CD4-positive, alpha-beta T cell treated with Interleukin-6 for 4 hours (primary cell): ENCODE measurements around the gene SPRN.
"Not testable (repeated sequence)": the region's sequence is repeated elsewhere in the genome, so short reads cannot be mapped to it uniquely, and the experiment has no call there.

Source experiments
- DNase-seq: peaks from one replicate; pipeline ENCODE4 v3.0.0-alpha.2; 2020; ENCODE audit warnings: mixed read lengths

The SPRN gene

DNA sequence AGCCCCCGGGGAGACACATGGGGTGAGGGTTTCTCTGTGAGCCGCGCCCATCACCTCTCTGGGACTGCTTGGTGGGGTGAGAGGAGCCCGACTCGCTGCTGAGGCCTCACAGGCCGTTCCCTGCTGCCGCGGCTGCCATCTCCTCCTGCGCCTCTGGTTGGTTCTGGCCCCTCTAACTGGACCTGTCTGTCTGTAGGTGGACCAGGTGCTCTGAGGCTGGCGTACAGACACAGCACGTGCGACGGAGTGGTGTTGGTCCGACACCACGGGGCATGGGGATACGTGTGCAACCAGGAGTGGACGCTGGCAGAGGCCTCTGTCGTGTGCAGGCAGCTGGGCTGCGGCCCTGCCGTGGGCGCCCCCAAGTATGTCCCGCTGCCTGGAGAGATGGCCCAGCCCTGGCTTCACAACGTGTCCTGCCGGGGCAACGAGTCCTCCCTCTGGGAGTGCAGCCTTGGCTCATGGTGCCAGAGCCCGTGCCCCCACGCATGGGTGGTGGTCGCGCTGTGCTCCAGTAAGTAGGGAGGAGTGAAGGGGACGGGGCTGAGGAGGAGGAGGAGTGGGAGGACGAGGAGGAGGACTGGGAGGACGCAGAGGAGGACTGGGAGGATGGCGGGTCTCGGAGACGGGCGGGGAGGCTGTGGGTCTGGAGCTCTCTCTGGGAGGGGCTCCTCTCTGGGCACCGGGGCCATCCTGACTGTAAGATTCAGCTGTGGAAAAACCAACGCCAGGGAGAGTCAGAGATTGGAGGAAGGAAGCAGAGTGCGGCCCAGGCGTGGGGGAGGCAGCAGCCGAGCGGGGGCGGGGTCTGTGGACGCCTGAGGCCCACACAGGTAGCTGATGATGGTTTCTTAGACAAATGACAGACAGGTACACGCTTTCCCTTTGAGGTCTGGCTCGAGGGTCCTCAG lies 31.9 kb upstream of the SPRN start:
- no peak for DNase-seq

DNA sequence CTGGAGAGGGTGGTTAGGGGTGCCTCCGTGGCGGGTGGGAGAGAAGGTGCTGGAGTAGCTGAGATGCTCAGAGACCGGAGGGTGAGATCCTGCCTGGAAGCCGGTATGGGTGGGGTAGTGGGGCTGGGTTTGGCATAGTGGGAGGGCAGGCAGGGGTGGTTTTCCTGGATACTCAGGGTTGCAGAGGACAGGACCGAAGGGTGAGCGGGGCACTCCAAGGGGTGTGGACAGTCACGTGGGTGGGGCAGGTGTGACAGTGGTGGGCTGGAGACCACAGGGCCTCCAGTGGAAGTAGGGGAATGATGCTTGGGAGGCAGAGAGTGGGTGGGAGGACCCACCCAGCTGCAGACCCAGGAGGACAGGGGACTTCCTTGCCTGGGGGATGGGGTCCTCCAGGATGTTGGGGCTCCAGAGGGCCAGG lies 31.2 kb upstream of the SPRN start:
- no peak for DNase-seq

DNA sequence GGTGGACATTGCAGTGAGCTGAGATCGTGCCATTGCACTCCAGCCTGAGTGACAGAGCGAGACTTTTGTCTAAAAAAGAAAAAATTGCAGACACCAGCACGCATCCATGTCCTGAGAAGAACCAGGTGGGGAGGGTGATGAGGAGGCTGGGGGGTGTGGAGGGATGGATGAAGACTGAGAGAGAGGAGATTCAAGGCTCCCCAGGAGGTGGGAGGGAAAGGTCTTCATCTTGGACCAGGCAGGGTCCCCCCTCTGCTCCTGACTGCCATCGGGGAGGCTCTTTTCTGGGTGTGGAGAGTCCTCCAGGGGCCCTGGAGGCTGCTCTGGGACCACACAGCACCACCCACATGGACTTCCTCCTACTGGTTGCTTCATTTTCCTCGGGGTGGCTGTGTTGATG lies 30.8 kb upstream of the SPRN start:
- DNase-seq: no peak

DNA sequence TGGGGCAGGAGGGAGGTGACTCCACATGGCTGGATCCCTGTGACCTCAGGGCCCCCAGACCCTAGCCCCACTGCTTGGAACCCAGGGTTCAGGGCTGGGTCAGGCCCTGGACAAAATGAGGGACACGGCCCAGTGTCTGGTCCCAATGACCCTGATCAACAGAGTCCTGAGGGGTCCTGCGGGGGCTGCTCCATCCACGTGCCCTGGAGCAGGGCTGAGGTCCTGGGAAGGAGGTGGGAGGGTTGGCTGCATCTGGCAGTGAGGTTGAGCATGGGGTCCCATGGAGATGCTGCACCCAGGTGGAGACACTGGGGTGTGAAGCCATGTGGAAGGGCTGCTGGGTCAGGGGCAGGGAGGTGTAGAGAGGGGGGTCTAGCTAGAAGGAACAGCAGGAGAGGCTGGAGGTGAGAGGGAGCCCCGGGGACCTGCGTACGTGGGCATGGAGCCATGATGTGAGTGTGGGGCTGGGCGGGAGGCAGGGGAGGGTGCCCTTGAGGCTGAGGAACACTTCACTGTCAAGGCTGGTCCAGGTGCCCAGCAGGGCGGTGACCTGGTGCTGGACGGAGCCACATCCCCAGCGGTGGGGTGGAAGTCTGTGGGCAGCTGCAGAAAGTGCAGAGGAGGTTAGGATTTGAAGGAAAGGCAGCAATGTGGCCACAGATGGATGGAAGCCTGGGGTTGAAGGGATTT lies 29.9 kb upstream of the SPRN start:
- no peak for DNase-seq

DNA sequence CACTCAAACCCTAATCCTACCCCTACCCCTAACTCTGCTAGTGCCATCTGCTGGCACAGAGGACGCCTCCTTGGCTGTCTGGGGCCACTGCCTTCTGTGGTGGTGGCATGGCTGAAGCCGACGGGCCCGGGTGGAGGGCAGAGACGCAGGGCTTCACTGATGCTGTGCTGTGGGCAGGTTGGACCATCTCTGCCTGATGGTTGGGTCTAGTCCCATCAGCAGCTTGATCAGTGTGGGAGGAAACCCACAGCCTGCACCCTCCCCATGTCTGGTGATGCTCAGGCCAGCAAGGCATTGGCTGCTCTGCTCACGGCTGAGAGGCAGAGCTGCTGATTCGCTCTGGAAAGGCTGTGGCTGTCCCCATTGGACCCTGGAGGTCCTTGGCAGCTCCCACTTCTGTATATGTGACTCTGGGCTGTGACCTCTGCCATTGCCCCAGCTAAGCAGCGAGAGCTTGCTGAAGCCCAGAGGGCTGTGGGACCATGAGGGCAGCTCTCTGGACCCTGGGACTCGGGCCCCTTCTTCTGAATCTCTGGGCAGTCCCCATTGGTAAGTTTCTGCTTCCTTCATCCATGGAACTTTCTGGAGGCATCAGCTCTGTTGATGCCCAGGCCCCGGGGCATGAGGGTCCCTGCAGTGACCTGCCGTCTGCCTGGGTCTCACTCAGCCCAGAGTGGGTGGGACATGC lies 29.2 kb upstream of the SPRN start, which contains the start of gene SCART1:
TSS of gene SCART1 (plus strand) at position 430 of the 688 bp plus-strand sequence. CDS start at position 483, 53 bp downstream.
- no peak for DNase-seq

DNA sequence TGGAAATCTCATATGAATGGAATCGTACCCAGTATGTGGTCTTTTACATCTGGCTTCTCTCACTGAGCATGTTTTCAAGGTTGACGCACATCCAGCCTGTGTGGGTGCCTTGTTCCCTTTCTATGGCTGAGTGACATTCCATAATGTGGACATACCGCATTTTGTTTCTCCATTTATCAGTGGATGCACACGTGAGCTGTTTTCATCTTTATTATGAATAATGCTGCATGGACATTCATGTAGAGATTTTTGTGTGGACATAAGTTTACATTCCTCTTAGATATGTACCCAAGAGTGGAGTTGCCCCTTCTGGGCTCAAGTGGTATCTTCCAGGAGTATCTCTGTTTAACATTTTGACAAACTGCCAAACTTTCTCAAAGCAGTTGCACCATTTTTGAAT lies 28.0 kb upstream of the SPRN start:
- DNase-seq: no peak

DNA sequence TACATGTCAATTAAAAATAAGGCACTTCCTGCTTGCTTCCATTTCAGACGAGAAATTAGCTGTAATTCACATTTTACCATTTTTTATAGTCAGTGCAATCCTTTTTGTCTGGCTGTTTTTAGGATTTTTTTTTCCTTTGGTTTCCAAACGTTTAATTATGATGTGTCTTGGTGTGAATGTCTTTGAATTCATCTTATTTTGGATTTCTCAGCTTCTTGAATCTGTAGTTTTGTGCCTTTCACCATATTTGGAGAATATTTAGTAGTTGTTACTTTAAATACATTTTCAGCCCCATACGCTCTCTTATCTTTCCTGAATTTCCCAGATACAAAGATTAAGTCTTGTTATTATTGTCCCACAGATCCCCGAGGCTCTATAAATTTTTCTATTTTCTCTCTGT lies 26.9 kb upstream of the SPRN start:
- no peak for DNase-seq

DNA sequence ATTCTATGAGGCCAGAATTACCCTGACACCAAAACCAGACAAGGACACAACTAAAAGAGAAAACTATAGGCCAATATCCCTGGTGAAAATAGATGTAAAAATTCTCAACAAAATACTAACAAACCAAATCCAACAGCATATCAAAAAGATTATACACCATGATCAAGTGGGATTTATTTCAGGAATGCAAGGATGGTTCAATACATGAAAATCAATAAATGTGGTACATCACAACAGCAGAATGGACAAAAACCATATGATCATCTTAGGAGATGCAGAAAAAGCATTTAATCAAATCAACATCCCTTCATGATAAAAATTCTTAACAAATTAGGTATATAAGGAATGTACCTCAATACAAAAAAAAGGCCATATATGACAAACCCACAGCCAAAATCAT lies 23.7 kb upstream of the SPRN start:
- no peak for DNase-seq

DNA sequence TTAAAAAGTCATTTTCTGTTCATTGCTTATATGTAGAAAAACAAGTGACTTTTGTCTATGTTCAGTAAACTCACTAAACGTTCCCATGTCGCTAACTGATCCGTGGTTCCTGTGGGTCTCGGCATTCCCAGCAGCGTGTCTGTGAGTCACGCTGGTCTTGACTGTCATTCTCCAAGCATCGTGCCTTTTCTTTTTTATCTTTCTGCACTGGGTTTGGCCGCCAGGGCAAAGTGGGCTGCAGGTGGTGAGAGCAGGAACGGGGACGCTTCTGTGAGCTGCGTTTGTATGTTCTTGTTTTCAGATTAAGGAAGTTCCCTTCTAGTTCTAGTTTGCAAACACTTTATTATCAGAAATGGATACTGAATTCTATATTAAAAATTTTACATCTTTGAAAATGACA lies 22.6 kb upstream of the SPRN start:
- DNase-seq: no peak

DNA sequence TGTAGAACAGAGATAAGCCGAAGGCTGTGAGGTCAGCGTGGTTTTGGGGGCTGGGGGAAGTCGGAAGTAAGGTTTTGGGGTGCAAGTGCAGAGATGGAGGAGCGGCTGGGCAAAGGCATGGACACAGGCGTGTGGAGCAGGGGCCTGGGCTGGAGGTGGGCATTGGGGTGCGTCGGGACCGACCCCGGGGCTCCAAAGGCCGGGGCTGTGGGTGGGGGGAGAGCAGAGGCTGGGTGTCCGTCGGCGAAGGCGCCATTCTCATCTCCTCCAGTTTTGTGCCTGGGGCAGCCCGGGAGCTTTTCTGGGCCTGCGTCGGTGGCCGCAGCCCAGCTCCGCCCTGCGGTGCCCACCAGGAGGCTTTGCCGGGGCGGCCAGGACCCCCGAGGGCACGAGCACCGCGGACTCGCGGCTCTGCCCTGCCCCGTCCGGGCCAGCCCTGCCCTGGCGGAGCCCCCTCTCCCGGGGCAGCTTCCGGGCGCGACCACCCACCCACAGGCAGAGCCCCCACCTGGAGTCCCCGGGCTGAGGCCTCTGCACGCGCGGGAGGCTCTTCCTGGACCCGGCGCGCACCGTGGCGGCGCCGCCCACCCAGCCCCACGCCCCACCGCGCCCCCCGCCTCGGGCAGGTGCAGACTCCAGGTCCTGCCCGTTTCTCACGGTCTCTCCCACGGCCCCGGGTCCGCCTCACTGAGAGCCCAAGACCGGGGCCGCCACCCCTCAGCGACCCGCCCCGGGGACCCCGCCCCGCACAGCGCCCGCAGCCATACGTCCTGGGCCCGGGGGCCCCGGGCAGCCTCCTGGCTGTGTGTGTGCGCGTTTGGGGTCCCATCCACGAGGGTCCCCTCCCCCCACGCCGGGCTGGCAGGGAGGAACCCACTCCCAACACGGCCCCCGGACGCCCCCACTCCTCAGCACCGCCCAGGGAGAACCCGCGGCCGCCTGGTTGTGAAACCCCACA lies 21.6 kb upstream of the SPRN start:
- DNase-seq: no peak

DNA sequence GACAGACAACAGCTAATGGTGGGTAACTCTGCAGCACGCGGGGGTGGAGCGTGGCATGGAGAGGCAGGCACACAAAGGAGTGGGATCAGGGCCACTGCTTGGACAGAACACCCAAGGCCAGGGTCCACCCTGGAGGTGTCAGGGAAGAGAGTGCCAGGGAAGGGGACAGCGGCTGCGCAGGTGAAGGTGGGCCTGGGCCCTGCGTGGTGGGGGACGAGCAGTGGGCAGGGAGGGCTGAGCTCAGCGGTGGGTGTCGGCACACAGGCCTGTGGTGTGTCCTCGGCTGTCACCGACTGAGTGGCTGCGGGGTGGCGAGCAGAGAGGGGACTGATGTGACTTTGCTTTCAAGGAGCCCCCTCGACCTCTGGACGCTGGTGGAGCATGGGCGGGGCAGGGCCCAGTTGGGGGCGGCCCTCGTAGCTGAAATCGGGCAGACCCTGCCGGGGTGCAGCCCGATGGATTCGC lies 20.9 kb upstream of the SPRN start:
- DNase-seq: no peak

DNA sequence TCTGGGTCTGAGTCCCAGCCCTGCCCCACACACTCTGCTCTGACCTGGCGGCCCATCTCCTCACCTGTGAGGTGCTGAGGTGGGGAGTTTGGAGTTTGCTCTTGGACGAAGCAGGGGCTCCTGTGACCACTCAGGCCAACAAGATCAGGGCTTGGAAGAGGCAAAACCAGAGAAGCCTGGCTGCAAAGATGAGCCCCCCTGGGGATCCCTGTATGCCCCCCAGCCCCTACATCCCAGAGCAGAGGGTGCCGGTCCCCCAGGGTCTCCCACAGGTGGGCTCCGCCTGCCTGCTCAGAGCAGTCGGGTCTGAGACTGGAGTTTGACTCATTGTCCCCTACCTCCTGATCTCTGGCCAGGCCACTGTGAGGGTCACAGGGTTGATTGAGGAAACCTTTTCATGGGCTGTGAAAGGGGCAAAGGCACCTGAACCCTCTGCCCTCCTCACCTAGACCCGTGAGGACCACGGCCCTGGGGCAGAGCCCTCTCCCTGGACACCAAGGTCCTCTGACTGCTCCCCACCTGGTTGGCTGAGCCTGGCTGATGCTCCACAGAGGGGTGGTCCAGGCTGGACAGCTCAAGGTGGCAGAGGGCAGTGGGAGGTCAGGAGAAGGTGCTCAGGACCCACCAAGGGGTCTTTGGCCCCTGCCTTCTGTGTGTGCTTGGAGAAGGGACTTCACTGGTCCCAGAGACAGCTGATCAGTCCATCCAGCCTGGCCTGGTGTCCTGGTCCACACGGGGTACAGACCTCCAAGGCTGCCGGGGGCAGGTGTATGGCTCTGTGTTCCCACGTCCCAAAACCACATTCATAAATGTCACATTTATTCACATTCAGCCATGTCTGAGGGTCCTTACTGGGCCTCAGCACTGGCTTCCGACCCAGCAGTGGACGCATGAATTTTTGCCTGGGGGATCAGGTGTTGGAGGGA lies 20.2 kb upstream of the SPRN start:
- no peak for DNase-seq

DNA sequence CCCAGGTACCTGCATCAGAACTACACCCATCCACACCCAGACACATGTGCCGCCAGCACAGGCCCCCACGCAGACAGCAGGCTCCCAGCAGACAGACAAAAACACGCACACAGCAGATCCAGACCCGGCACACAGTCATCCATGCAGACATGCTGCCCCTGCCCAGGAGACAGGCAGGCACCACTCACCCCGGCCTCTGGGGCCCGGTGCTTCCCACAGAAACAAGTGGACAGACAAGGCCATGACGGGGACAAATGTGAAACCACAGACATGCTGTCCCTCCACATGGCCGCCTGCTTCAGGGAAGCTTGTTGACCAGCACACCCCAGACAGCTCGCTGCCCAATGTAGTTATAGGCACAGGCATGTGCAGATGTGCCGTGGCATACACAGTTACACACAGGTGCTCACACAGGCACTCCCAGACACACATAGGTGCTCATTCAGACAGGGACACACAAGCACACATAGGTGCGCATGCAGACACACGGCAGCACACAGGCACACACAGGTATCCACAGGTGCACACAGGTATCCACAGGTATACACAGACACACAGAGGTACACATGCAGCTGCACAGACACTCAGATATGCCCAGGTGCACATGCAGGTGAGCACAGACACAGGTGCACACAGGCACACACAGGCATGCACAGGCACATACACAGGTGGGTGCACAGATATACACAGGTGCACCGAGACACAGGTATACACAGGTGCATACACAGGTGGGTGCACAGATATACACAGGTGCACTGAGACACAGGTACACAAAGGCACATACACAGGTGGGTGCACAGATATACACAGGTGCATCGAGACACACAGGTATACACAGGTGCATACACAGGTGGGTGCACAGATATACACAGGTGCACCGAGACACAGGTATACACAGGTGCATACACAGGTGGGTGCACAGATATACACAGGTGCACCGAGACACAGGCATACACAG lies 18.8 kb upstream of the SPRN start:
- no peak for DNase-seq

DNA sequence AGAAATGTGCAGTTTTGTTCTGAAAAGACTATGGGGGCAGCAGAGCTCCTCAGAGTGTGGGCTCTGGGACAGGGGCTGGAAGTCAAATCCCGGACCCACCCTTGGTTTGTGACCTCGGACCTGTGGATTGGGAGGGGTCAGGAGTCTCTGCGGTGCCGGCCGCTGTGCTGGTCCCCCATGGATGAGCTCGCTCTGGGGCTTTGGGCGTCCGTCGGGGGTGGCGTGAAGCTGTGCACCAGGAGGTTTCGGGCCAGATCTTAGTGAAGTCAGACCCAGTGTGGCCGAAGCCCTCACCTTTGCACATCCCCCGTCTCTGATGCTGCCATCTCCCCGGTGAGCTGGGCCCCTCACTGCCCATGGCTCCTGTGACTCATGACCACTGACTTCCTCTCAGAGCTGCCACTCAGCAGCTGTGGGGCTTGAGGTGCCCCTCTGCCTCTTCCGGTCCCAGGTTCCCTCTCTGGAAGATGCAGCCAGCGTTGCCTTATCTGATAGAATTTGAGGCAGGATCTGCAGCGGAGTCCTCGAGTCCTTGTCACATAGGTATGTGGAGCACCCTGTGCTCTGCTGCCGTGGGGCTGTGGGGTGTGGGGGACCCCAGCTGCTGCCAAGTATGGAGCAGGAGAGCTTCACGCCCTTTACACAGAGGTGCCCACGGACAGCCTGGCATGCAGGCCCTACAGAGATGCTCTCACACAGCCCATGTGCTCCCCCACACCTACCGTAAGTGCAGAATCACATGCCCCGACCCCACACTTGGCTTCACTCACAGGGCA lies 18.0 kb upstream of the SPRN start:
- DNase-seq: peak; percentile 36

DNA sequence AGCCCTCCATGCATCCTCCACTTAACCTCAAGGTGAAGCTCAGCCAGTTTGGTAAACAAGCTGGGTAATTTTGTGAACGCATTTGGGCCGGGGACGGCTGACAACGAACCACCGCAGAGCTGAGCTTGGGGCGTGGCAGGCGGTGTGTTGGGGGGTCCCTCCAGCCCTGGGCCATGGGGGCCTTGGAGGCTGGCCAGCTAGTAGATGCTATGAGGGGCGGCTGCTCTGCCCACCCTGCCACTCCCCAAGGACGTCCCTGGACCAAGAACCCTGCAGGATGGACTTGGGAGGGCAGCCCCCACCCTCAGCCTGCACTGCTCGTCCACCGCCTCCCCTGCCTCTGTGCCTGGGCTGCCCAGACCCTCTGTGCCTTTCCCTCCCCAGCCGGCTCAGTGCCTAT lies 17.4 kb upstream of the SPRN start:
- DNase-seq: no peak

DNA sequence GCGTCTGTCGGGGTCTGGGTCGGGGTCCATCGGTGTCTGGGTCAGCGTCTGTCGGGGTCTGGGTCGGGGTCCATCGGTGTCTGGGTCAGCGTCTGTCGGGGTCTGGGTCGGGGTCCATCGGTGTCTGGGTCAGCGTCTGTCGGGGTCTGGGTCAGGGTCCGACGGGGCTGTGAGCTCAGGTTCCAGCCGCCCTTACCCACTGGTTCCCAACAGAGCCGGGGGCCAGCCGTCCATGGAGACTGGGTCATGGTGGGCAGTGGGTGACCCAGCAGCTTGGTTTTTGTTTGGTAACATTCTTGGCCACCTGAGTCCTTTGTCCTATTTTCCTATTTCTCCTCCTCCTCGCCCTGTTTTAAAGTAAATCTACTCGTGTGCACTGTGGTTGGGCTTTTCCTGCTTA lies 16.9 kb upstream of the SPRN start:
- not testable (repeated sequence) for DNase-seq

DNA sequence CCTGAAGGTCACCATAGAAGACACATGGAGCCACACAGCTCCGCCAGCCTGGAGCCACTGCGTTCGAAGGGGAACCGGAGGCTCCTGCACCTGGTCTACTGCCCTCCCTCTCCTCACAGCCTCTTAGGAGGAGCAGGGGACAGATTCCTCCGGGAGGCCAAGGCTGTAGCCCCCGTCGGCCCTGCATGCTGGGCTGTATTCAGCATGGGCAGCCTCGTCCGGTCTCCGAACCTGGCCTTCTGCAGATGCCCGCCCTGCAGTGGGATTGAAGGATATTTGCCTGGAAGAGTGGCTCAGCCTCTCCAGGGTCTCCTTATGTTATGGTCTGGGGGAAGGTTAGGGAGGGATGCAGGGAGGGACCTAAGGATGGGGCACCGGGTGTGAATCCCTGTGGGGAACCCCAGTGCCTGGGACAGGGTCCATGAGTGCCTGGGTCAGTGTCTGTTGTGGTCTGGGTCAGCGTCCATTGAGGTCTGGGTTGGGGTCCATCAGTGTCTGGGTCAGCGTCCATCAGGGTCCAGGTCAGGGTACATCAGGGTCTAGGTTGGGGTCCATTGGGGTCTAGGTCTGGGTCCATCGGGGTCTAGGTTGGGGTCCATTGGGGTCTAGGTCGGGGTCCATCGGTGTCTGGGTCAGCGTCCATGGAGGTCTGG lies 16.3 kb upstream of the SPRN start:
- no peak for DNase-seq
